HCT116 (cell line): ENCODE data around the gene SLC25A43. TPM values are rescaled to one million over a fixed set of nuclear protein-coding genes. Genes with fewer than 3 reads are reported as not detected.

Experiments
- ATAC-seq: fragments of 200-7000 bp; cut with Tn5 transposase; 2 replicates; pipeline ENCODE4 v1.9.1; 2020; ENCODE audit warnings: mild to moderate bottlenecking, moderate library complexity
- BruUV-seq: library from RNA; stranded (reverse); fragments of 400-500 nt; replicated peaks from 2 replicates; lab custom pipeline; 2021; lab: Mats Ljungman, UMichigan
- CTCF ChIA-PET: fragments of 300-600 bp; sonication (Branson Sonifier 250); formaldehyde crosslinking; loops from one replicate; lab custom pipeline; 2021; ENCODE audit warnings: antibody characterized with exemption; lab: Charles Lee
- POLR2A ChIA-PET: fragments of 300-600, 350-600 bp; sonication (Branson Sonifier 250); formaldehyde crosslinking; loops from one replicate; lab custom pipeline; 2021; ENCODE audit warnings: antibody characterized with exemption; lab: Charles Lee
- RAD21 ChIA-PET, 2 experiments: fragments of 300-600 bp; sonication (Branson Sonifier 250); formaldehyde crosslinking; loops; one replicate each; lab custom pipeline; 2023; ENCODE audit warnings: low total read pairs in 2 of 2; ENCODE audit not compliant: uncharacterized antibody in 2 of 2, unreplicated experiment in 2 of 2, low non-redundant PET in 1 of 2; lab: Charles Lee
- DNase-seq: peaks from one replicate; pipeline ENCODE4 v3.0.0-alpha.2; 2010; ENCODE audit warnings: low read depth, low spot score
- H2AFZ ChIP-seq: fragments of 200-600 bp; shearing (Covaris generic), sonication (generic); 2 replicates; pipeline ENCODE4 v1.6.1; 2017; ENCODE audit warnings: low read depth, mixed run types, mixed read lengths, antibody characterized with exemption, low read length; ENCODE audit not compliant: poor library complexity, severe bottlenecking
- H3K27ac ChIP-seq: 2 replicates; pipeline ENCODE4 v1.5.1; 2012; ENCODE audit warnings: low read depth, low read length
- H3K27me3 ChIP-seq: fragments of 200-600 bp; sonication (generic); 2 replicates; pipeline ENCODE4 v1.6.1; 2016; ENCODE audit warnings: mixed run types, low read length, mixed read lengths; ENCODE audit not compliant: insufficient read depth
- H3K36me3 ChIP-seq, 2 experiments: fragments of 200-500 bp in 1 of 2; fragments of 200-600 bp in 1 of 2; sonication (Bioruptor generic) in 1 of 2; sonication (generic) in 1 of 2; 2 replicates each; pipeline versions ENCODE4 v1.5.1 to v1.6.1; 2014 to 2016; ENCODE audit warnings: low read length in 2 of 2, inconsistent platforms in 1 of 2, mixed read lengths in 1 of 2, mixed run types in 1 of 2; ENCODE audit not compliant: insufficient read depth in 2 of 2, control insufficient read depth in 1 of 2
- H3K4me1 ChIP-seq, 2 experiments: fragments of 200-600 bp in 1 of 2; sonication (generic) in 1 of 2; 2 replicates each; pipeline versions ENCODE4 v1.5.1 to v1.6.1; 2012 to 2017; ENCODE audit warnings: low read length in 2 of 2, inconsistent platforms in 1 of 2, mild to moderate bottlenecking in 1 of 2, mixed read lengths in 1 of 2, mixed run types in 1 of 2, moderate library complexity in 1 of 2; ENCODE audit not compliant: insufficient read depth in 2 of 2, control insufficient read depth in 1 of 2
- H3K4me2 ChIP-seq: fragments of 200-600 bp; sonication (generic); 2 replicates; pipeline ENCODE4 v1.6.1; 2017; ENCODE audit warnings: mixed run types, low read length, mixed read lengths
- H3K4me3 ChIP-seq, 2 experiments: fragments of 200-600 bp in 1 of 2; sonication (generic) in 1 of 2; replicated peaks in 1 of 2; 2 replicates each; pipeline ENCODE4 v1.5.1; 2011 to 2016; ENCODE audit warnings: low read length in 2 of 2, control low read depth in 1 of 2, low read depth in 1 of 2, mild to moderate bottlenecking in 1 of 2, mixed read lengths in 1 of 2, mixed run types in 1 of 2
- H3K79me2 ChIP-seq: fragments of 200-600 bp; sonication (generic); 2 replicates; pipeline ENCODE4 v1.6.1; 2017; ENCODE audit warnings: mild to moderate bottlenecking, mixed run types, low read length, moderate library complexity, mixed read lengths; ENCODE audit not compliant: insufficient read depth
- H3K9ac ChIP-seq: fragments of 200-600 bp; sonication (generic); 2 replicates; pipeline ENCODE4 v1.6.1; 2016; ENCODE audit warnings: low read length, mixed read lengths
- H3K9me2 ChIP-seq: fragments of 200-600 bp; sonication (generic), shearing (Covaris generic); 2 replicates; pipeline ENCODE4 v1.6.1; 2017; ENCODE audit warnings: mixed run types, mild to moderate bottlenecking, moderate library complexity; ENCODE audit not compliant: insufficient read depth
- H3K9me3 ChIP-seq, 2 experiments: fragments of 200-500 bp in 1 of 2; fragments of 200-600 bp in 1 of 2; sonication (Bioruptor generic) in 1 of 2; sonication (generic) in 1 of 2; 2 replicates each; pipeline ENCODE4 v1.6.1; 2014 to 2017; ENCODE audit warnings: low read length in 2 of 2, mixed read lengths in 2 of 2, inconsistent platforms in 1 of 2, low read depth in 1 of 2, mild to moderate bottlenecking in 1 of 2, mixed run types in 1 of 2, moderate library complexity in 1 of 2; ENCODE audit not compliant: control insufficient read depth in 1 of 2, insufficient read depth in 1 of 2
- H4K20me1 ChIP-seq: fragments of 200-600 bp; sonication (generic), shearing (Covaris generic); 2 replicates; pipeline ENCODE4 v1.6.1; 2017; ENCODE audit warnings: mixed run types, mild to moderate bottlenecking, moderate library complexity; ENCODE audit not compliant: insufficient read depth
- EZH2 ChIP-seq: fragments of 200-600 bp; sonication (generic); IDR thresholded peaks from 2 replicates; pipeline ENCODE4 v1.6.1; 2017; ENCODE audit warnings: antibody characterized with exemption, mixed run types
- POLR2AphosphoS5 ChIP-seq: IDR thresholded peaks from 2 replicates; pipeline ENCODE4 v1.6.1; 2011; ENCODE audit warnings: mild to moderate bottlenecking, low read depth, low read length, moderate library complexity
- SIN3A ChIP-seq: IDR thresholded peaks from 2 replicates; pipeline ENCODE4 v1.6.1; 2012; ENCODE audit warnings: low read depth
- SP1 ChIP-seq: IDR thresholded peaks from 2 replicates; pipeline ENCODE4 v1.6.1; 2012; ENCODE audit warnings: low read depth
- TCF7L2 ChIP-seq: IDR thresholded peaks from 2 replicates; pipeline ENCODE4 v1.7.0; 2011; ENCODE audit warnings: borderline replicate concordance, inconsistent platforms; ENCODE audit not compliant: insufficient read depth, insufficient read length; ENCODE audit errors: extremely low read depth
- intact Hi-C: fragments of 100-400 bp; cut with micrococcal nuclease; formaldehyde crosslinking; loops from 2 replicates; pipeline ENCODE4 v1.10.0; 2022
- total RNA-seq: library from RNA; stranded (reverse); gene quantifications from one replicate; pipeline ENCODE4 v1.2.1, GENCODE V29; 2021; ENCODE audit not compliant: unreplicated experiment
- TF ChIP-seq, protein P1 (sequence below): IDR thresholded peaks from 2 replicates; pipeline ENCODE4 v1.6.1; 2012; ENCODE audit warnings: low read depth
- TF ChIP-seq, protein P2 (sequence below), 3 experiments: fragments of 200-600 bp in 1 of 3; sonication (generic) in 1 of 3; IDR thresholded peaks in 2 of 3; conservative IDR thresholded peaks in 1 of 3; 2 replicates each; pipeline ENCODE4 v1.5.1; 2012 to 2017; ENCODE audit warnings: low read depth in 2 of 3, low read length in 2 of 3, antibody characterized with exemption in 1 of 3, borderline replicate concordance in 1 of 3, control low read depth in 1 of 3, mild to moderate bottlenecking in 1 of 3, mixed read lengths in 1 of 3, mixed run types in 1 of 3, moderate library complexity in 1 of 3; ENCODE audit not compliant: insufficient read depth in 1 of 3

SLC25A43 gene
- total RNA-seq, 1 experiment from 2014 or later: 14.1 TPM

DNA sequence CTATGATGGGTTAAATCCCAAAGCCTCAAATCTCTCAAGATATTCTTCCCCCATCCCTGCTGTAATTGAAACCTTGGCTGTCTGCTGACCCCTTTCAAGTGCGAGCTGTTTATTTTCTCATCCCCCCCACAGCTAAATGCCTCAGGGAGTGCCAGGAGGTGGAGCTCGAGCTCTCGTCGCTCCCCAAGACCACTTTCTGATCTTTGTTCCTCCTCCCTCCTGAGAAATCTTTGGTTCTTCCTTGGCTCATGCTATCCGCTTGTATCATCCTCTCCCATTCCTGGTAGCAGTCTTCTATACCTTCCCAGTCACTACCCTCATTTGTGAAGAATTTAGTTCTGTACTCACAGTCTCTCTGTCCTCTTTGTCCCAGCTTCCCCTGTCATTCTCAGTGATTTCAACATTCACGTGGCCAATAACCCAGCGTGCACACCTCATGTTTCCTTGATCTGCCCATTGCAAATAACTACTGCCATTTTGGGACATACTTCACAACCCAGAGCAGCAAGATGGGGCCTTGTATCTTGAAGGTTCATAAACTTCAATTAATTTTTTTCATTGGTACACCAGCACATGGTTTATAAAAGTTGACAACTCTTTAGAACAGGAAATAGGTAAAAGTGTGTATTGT is 9.2 kb upstream of the SLC25A43 start:
- H2AFZ ChIP-seq: no peak overlapping the region
- no TSS peak for BruUV-seq
- POLR2A ChIA-PET: no interaction called here
- H3K79me2 ChIP-seq: no peaks in the 10 kb centered on the region
- no peaks in the 10 kb centered on the region for H3K27me3 ChIP-seq
- DNase-seq (no peak), ATAC-seq (no peak)
- no peaks in the 10 kb centered on the region for H3K4me1 ChIP-seq
- RAD21 ChIA-PET: no interaction called here
- intact Hi-C loops: no loop called here
- H3K27ac ChIP-seq: no peak overlapping the region
- H3K4me3 ChIP-seq: no peak overlapping the region
- no peak overlapping the region for H3K9ac ChIP-seq
- TF ChIP-seq SIN3A: no peak
- TF ChIP-seq SP1: no peak
- TF ChIP-seq, protein P1, sequence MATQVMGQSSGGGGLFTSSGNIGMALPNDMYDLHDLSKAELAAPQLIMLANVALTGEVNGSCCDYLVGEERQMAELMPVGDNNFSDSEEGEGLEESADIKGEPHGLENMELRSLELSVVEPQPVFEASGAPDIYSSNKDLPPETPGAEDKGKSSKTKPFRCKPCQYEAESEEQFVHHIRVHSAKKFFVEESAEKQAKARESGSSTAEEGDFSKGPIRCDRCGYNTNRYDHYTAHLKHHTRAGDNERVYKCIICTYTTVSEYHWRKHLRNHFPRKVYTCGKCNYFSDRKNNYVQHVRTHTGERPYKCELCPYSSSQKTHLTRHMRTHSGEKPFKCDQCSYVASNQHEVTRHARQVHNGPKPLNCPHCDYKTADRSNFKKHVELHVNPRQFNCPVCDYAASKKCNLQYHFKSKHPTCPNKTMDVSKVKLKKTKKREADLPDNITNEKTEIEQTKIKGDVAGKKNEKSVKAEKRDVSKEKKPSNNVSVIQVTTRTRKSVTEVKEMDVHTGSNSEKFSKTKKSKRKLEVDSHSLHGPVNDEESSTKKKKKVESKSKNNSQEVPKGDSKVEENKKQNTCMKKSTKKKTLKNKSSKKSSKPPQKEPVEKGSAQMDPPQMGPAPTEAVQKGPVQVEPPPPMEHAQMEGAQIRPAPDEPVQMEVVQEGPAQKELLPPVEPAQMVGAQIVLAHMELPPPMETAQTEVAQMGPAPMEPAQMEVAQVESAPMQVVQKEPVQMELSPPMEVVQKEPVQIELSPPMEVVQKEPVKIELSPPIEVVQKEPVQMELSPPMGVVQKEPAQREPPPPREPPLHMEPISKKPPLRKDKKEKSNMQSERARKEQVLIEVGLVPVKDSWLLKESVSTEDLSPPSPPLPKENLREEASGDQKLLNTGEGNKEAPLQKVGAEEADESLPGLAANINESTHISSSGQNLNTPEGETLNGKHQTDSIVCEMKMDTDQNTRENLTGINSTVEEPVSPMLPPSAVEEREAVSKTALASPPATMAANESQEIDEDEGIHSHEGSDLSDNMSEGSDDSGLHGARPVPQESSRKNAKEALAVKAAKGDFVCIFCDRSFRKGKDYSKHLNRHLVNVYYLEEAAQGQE: no peak
- TF ChIP-seq TCF7L2: no peak
- TF ChIP-seq EZH2: no peak
- TF ChIP-seq POLR2AphosphoS5: no peak
- TF ChIP-seq, protein P2, sequence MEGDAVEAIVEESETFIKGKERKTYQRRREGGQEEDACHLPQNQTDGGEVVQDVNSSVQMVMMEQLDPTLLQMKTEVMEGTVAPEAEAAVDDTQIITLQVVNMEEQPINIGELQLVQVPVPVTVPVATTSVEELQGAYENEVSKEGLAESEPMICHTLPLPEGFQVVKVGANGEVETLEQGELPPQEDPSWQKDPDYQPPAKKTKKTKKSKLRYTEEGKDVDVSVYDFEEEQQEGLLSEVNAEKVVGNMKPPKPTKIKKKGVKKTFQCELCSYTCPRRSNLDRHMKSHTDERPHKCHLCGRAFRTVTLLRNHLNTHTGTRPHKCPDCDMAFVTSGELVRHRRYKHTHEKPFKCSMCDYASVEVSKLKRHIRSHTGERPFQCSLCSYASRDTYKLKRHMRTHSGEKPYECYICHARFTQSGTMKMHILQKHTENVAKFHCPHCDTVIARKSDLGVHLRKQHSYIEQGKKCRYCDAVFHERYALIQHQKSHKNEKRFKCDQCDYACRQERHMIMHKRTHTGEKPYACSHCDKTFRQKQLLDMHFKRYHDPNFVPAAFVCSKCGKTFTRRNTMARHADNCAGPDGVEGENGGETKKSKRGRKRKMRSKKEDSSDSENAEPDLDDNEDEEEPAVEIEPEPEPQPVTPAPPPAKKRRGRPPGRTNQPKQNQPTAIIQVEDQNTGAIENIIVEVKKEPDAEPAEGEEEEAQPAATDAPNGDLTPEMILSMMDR (IDR thresholded peaks at IDR 0.05 in 2 of 3, conservative IDR thresholded peaks at IDR 0.05 in 1 of 3; ENCODE audit: borderline replicate concordance in 1 of 3, insufficient read depth in 1 of 3, low read depth in 2 of 3, low read length in 2 of 3): no peak
- H3K4me2 ChIP-seq: no peak overlapping the region
- H3K9me3 ChIP-seq: no peaks in the 10 kb centered on the region
- CTCF ChIA-PET: no interaction called here
- no peaks in the 10 kb centered on the region for H3K9me2 ChIP-seq
- H4K20me1 ChIP-seq: no peaks in the 10 kb centered on the region
- H3K36me3 ChIP-seq: no peaks in the 10 kb centered on the region
